GM19240 (cell line): Measurements from ENCODE around the gene ACBD3.
"Not testable (repeated sequence)": the region's sequence is repeated elsewhere in the genome, so short reads cannot be mapped to it uniquely, and the experiment has no call there.

ENCODE experiments used
- DNase-seq: peaks from one replicate; pipeline ENCODE4 v3.0.0; 2011; ENCODE audit warnings: low spot score; ENCODE audit not compliant: insufficient read length

Gene ACBD3

DNA sequence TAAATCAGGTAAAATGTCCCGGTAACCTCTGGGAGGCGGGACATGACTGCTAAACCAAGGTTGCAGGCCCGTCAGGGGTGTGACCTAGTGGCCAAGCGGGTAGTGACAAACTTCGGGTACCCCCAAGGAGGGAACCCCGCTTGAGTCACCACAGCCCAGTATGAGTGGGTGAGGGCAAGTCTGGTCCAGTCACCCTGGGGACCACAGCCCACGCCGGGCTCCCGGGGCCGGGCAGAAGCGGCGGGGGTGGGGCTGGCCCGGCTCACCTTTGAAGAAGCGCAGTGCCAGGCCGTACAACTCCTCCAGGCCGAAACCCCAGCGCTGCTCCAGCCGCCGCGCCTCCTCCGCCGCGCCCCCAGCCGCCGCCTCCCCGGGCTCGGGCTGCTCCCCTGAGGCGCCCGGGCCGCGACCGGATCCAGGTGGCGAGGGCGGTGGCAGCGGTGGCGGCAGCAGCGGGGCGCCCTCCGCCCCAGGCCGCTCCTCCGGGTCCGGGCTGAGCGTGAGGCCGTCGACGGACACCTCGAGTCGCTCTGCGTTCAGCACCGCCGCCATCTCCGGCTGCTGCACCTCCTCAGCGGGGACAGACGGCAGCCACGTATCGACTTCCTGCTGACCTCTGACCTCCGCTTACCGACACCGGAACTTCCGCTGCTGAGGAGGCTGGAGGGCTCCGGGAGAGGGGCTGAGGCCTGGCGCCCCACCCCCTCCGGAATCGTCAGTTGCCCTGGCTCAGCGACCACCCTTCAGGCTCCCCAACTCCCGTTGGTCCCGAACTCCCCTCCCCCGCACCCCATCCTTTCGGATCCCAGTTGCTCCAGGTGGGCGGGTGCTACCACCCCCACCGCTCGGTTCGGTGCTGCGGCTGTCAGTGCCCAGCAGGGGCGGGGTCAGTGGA lies at the start of gene ACBD3:
ACBD3 (minus strand) TSS at position 618 of the 895 bp plus-strand sequence; CDS start at position 552, 66 bp downstream.
- DNase-seq, result peak; percentile 87

GRCh38 chr1:226233806-226234205 lies 47.3 kb upstream of the ACBD3 start:
- DNase-seq, result no peak

DNA sequence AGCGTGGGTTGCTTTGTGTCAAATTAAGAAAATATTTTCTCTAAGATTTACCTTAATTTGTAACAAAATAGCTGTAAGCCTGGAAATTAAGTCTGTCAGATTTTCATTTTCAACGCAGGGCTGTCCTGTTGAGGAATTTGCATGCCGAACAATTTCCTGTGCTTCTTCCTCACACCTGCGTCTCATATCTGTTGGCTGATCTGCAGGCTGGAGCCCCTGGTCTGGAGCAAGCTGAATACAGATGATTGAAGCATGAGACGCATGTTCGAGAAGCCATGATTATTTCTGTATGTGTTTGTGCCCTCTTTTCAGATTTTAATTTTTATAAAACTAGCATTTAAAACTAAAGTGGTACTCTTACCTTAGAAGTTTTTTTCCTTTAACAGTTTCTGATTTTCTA lies 46.8 kb upstream of the ACBD3 start:
- no peak for DNase-seq

- no peak for DNase-seq
These were observed 40.1 kb upstream of the ACBD3 start for GRCh38 chr1:226226601-226227000.

DNA sequence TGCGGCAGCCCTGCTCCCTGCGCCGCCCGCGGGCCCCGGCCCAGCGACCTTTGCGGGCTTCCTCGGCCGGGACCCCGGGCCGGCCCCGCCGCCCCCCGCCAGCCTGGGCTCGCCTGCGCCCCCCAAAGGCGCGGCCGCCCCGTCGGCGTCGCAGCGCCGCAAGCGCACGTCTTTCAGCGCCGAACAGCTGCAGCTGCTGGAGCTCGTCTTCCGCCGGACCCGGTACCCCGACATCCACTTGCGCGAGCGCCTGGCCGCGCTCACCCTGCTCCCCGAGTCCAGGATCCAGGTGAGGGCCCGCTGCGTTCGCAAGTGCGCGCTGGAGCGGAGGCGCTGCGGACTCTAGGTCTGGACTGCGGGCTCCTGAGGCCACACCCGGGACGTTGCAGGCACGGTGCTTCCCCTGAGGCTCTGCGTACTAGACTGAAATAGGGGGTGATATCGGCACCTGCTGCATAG lies 37.3 kb upstream of the ACBD3 start:
- DNase-seq, result no peak

GRCh38 chr1:226223157-226223785 lies 36.7 kb upstream of the ACBD3 start, which contains the start of gene MIXL1:
MIXL1 (plus strand) TSS chr1:226223664; CDS start chr1:226223682, 18 bp downstream.
- DNase-seq, result no peak

GRCh38 chr1:226222686-226223085 lies 36.1 kb upstream of the ACBD3 start:
- no peak for DNase-seq

DNA sequence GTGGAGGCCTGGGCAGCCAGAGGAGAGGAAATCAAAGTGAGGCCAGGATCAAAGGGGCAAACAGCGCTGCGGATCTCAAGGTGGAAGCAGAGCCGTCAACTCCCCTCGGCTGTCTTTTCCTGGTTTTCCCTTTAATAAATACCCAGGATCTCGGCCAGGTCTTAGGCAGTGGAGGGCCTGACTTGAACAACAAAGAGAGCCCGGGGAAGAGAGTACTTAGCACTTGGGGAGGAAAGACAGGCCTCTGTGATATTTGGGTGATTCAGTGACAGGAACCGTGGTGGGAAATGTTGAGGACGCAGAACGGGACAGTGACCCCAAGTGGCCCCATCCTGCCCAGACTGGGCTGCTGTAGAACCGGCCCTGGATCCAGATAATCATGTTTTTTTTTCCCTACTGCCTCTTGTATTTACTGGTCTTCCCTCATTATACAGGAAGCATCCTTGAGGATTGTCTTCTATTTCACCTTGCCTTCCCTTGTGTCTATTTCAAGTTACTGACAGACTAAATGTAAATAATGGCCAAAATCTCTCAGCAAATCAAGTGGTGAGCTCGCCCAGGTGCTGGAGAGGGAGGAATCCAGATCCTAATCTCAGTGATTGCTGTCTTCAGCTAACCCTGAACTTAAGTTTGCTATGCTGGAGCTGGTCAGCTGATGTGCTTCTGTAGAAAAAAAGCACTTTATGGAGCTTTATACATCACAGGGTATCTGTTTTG lies 34.1 kb upstream of the ACBD3 start:
- no peak for DNase-seq

- no peak for DNase-seq
These were observed 30.7 kb upstream of the ACBD3 start for GRCh38 chr1:226217273-226217672.

DNA sequence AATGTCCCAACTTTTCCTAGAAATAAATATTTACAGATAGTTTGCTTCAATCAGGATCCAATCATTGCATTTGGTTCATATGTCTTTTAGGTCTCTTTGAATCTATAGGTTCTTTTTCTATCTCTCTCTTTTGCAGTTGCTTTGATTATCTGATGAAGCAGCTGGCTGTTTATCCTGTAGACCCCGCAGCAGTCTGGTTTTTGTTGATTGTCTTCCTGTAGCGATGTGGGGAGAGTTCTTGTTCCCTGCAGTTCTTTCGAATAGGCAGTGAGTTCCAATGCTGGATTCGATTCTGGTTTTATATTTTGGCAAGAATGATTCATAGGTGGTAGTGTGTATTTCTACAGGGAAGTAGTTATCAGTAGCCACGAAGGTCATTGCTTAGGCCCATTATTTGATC lies 29.5 kb upstream of the ACBD3 start:
- no peak for DNase-seq

DNA sequence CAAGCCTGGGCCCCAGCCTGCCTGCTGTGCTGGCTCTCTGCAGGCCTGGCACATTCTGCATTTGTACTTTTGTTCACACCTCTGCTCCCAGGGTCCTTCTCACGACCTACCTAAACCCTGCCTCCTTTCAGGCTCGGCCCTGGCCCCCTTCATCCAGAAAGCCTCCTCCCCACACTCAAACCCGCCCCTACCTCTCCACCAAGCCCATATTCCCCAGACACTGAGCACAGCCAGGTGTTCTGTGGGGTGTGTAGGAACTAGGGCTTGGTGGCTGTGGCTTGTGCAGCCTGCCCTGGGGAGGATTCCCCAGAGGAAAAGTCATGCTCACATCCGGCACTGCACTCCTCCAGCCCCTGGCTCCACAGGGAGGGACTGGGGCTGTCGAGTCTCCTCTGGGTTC lies 28.7 kb upstream of the ACBD3 start:
- no peak for DNase-seq

DNA sequence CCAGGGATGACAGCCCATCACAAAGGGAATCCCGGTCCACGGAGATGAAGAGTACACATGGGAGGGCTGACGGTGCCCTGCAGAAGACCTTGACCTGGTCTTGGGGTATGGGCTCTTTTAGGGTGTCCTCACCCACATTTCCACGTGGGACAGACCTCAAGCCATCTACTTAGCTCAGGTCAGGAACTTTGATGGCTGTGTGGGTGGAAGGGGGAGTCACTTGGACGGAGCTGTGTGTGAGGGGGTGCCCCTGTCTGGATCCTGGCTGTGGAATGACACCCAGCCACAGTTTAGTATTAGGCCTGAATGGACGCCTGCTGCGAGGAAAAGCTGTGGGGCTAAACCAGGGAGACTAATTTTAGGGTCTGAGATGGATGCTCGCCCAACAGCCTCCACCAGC lies 26.0 kb upstream of the ACBD3 start:
- no peak for DNase-seq

GRCh38 chr1:226211181-226211821 lies 24.8 kb upstream of the ACBD3 start:
- DNase-seq, result no peak

DNA sequence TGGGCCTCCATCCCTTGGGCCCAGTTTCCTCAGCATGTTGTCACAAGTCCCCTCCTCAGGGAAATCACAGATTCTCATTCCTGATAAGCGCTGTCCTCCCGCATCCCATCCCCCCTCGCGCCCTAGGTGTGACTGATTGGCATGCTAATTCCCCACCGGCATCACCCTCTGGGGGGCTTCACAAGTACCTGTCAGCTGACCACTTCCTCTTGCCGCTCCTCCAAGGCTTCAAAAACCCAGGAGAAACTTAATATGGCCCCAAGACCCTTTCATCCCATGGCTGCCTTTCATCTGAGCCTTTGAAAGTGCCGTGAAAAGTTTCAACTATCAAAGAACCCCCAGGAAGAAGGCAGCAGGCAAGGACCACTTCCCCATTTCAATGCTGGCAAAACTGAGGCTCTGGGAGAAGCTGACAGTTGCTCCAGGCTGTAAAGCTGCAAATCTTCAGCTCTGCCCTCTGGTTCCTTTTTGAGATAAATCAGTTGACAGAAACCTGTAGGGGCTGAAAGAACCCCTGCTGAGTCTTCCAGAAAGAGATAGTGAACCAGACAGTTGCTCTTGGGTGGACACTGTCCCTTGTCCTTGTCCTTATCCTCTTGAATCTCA lies 24.1 kb upstream of the ACBD3 start:
- no peak for DNase-seq

DNA sequence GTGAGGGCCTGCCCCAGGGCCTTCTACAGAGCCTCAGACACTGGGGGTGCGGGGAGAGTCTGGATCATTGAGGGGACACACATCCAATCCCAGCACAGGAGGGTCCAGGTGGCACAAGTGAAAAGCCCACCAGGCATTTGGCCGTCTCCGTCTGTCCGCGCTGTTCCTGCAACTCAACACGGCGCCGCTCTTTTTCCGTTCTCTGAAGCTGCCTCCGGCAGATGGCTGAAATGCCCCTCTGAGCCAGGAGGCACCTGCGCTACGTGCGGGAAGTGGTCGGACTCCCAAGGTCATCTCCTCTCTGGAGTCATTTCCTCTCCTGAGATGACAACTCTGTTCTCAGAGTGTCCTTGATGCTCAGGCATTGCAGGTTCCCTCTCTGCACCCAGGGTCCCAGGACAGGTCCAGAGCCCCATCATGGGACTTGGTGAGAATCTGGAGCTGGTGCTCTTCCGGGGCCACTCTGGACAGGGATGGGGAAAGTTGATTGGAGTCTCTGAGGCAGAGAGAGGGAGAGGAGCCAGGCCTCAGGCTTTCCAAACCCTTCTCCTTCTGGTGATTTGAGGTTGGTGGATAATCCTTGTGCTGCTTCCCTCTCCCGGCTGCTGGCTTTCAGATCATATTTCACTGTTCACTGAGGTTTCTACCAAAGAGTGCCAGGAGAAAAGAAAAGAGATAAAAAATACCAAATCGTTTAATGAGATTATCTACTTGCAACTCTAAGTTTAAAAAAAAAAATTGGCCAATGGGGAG lies 22.9 kb upstream of the ACBD3 start:
- no peak for DNase-seq

- no peak for DNase-seq
These were observed 20.5 kb upstream of the ACBD3 start for GRCh38 chr1:226207048-226207447.

- DNase-seq, result no peak
These were observed 17.7 kb upstream of the ACBD3 start for GRCh38 chr1:226204198-226204597.

DNA sequence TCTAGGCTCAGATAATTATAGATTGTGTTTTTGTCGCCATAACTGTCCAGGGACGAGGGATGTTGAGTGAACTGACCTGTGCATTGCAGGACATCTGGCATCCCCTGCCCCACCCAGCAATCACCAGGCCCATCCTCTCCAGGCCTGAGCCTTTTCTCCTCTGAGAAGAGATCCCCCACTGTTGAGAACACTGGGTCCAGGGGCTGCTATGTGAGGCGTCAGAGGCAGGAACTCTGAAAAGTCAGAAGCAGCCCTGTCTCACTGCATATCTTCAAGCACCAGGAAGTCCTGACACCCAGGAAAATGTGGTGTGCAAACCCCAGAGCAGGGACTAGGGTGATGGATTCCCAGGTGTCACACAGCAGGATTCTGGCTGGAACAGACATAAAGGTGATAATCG lies 17.1 kb upstream of the ACBD3 start:
- no peak for DNase-seq

GRCh38 chr1:226203240-226203639 lies 16.7 kb upstream of the ACBD3 start:
- DNase-seq, result no peak

GRCh38 chr1:226202666-226203065 lies 16.1 kb upstream of the ACBD3 start:
- DNase-seq, result not testable (repeated sequence)
